K562 (cell line): ENCODE results near the gene NUDT22. TPM values are rescaled to one million over a fixed set of nuclear protein-coding genes. Genes with fewer than 3 reads are reported as not detected.

Experiments
- CBFB ChIP-seq: sonication (generic); formaldehyde crosslinking; IDR thresholded peaks from 2 replicates; pipeline ENCODE4 v1.4.0; 2020; ENCODE audit warnings: mild to moderate bottlenecking, missing genetic modification reagents
- CHD2 ChIP-seq: IDR thresholded peaks from 2 replicates; pipeline ENCODE4 v1.6.1; 2011; ENCODE audit warnings: low read depth, low read length
- HCFC1 ChIP-seq: IDR thresholded peaks from 2 replicates; pipeline ENCODE4 v1.6.1; 2012; ENCODE audit warnings: low read depth, low read length, improper control_type of control experiment
- HMGN3 ChIP-seq: IDR thresholded peaks from 2 replicates; pipeline ENCODE4 v1.6.1; 2011; ENCODE audit warnings: borderline replicate concordance, low read depth, mild to moderate bottlenecking, mixed read lengths, low read length; ENCODE audit not compliant: insufficient read length; ENCODE audit errors: extremely low read depth
- HNRNPK ChIP-seq: fragments of 200-400 bp; formaldehyde crosslinking; IDR thresholded peaks from one replicate; pipeline ENCODE4 v1.6.1; 2018; ENCODE audit warnings: mild to moderate bottlenecking, low read depth, low read length; ENCODE audit not compliant: poor library complexity, severe bottlenecking
- HOMEZ ChIP-seq: fragments of 250-450 bp; sonication (Bioruptor Pico); IDR thresholded peaks from 2 replicates; pipeline ENCODE4 v1.4.0; 2020; ENCODE audit warnings: mild to moderate bottlenecking, moderate library complexity
- HSF4 ChIP-seq: fragments of 250-450 bp; sonication (Bioruptor Pico); IDR thresholded peaks from 2 replicates; pipeline ENCODE4 v2.1.2; 2022; ENCODE audit warnings: mild to moderate bottlenecking, moderate library complexity, borderline replicate concordance
- ILF3 ChIP-seq: fragments of 450-650 bp; IDR thresholded peaks from 2 replicates; pipeline ENCODE4 v1.6.1; 2018; ENCODE audit warnings: antibody characterized with exemption, mild to moderate bottlenecking, moderate library complexity, borderline replicate concordance
- LCOR ChIP-seq: sonication (generic); formaldehyde crosslinking; IDR thresholded peaks from 2 replicates; pipeline ENCODE4 v1.8.0; 2022; ENCODE audit warnings: mild to moderate bottlenecking, missing genetic modification reagents
- PML ChIP-seq: IDR thresholded peaks from 2 replicates; pipeline ENCODE4 v1.6.1; 2012; ENCODE audit warnings: low read length, inconsistent platforms
- PTTG1 ChIP-seq: fragments of 450-650 bp; IDR thresholded peaks from 2 replicates; pipeline ENCODE4 v1.6.1; 2016; ENCODE audit warnings: low read depth, mild to moderate bottlenecking, missing genetic modification characterization, missing compliant biosample characterization
- PYGO2 ChIP-seq: fragments of 450-650 bp; IDR thresholded peaks from 2 replicates; pipeline ENCODE4 v1.6.1; 2016; ENCODE audit warnings: mild to moderate bottlenecking, missing genetic modification characterization, moderate library complexity, missing compliant biosample characterization
- SFPQ ChIP-seq: fragments of 200-400 bp; formaldehyde crosslinking; IDR thresholded peaks from 2 replicates; pipeline ENCODE4 v1.6.1; 2017; ENCODE audit warnings: mild to moderate bottlenecking, low read depth, low read length, moderate library complexity
- ZNF589 ChIP-seq: fragments of 200-800 bp; sonication (Bioruptor generic); IDR thresholded peaks from 2 replicates; pipeline ENCODE4 v1.6.1; 2016; ENCODE audit warnings: low read depth, missing genetic modification characterization, missing compliant biosample characterization
- polyA plus RNA-seq, 8 experiments: library from polyadenylated mRNA; depleted of rRNA in 4 of 8; stranded (reverse) in 5 of 8; unstranded in 3 of 8; fragments of >200 nt; fragmentation: Nextera tagmentation in 2 of 8; fragmentation: Illumina TruSeq in 1 of 8; extraction: Ambion mirVana in 2 of 8; extraction: Trizol in 1 of 8; gene quantifications; 2 replicates each; pipeline versions ENCODE4 v1.2.1 to v1.2.3, GENCODE V29; 2011 to 2014; ENCODE audit warnings: inconsistent platforms in 1 of 8, missing spikeins in 1 of 8
- total RNA-seq, 7 experiments: library from RNA; depleted of rRNA in 6 of 7; stranded (reverse); fragments of >200 nt in 6 of 7; fragmentation: Illumina TruSeq in 2 of 7; extraction: Trizol in 2 of 7; gene quantifications; 2 replicates each; pipeline versions ENCODE4 v1.2.1 to v1.2.3, GENCODE V29; 2011 to 2021; ENCODE audit warnings: low replicate concordance in 1 of 7
- TF ChIP-seq, protein P1 (sequence below): fragments of 450-650 bp; IDR thresholded peaks from 2 replicates; pipeline ENCODE4 v1.6.1; 2016; ENCODE audit warnings: low read depth, mild to moderate bottlenecking, moderate library complexity
- TF ChIP-seq, protein P2 (sequence below): fragments of 450-650 bp; IDR thresholded peaks from 2 replicates; pipeline ENCODE4 v1.6.1; 2016

The NUDT22 gene
- total and polyA plus RNA-seq, 9 of the 15 experiments (the other 6 are each of a cell fraction or from before 2014, with no cell fraction given): 6.3 to 92.6 (median 37.4) TPM

GRCh38 chr11:64241491-64242374 lies 15.7 kb downstream of the NUDT22 start (continued):
- TF ChIP-seq HOMEZ (CRISPR knock-in tag) (no peak), CHD2 (no peak), CBFB (CRISPR knock-in tag) (no peak), HCFC1 (no peak), ZNF589 (CRISPR knock-in tag) (no peak), SFPQ (no peak), PML (0 out of 2 replicates have a peak, but pooled peaks have one; percentile 13), HSF4 (CRISPR knock-in tag) (no peak), PTTG1 (tag) (no peak), ILF3 (no peak), LCOR (no peak), HMGN3 (peak; percentile 49), HNRNPK (no peak), PYGO2 (tag) (no peak)
- TF ChIP-seq, protein P1, sequence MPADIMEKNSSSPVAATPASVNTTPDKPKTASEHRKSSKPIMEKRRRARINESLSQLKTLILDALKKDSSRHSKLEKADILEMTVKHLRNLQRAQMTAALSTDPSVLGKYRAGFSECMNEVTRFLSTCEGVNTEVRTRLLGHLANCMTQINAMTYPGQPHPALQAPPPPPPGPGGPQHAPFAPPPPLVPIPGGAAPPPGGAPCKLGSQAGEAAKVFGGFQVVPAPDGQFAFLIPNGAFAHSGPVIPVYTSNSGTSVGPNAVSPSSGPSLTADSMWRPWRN: no peak
- TF ChIP-seq, protein P2, sequence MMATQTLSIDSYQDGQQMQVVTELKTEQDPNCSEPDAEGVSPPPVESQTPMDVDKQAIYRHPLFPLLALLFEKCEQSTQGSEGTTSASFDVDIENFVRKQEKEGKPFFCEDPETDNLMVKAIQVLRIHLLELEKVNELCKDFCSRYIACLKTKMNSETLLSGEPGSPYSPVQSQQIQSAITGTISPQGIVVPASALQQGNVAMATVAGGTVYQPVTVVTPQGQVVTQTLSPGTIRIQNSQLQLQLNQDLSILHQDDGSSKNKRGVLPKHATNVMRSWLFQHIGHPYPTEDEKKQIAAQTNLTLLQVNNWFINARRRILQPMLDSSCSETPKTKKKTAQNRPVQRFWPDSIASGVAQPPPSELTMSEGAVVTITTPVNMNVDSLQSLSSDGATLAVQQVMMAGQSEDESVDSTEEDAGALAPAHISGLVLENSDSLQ: peak; percentile 98
